HG03025 (cell line): ENCODE measurements around the gene GSX2.

ENCODE experiments used
- ATAC-seq: cut with Tn5 transposase; IDR thresholded peaks from one replicate; pipeline ENCODE4 v1.9.1; 2021; ENCODE audit warnings: mild to moderate bottlenecking, moderate library complexity; ENCODE audit not compliant: unreplicated experiment, low FRiP score

The GSX2 gene

GRCh38 chr4:54076673-54077072 lies 23.3 kb upstream of the GSX2 start:
- ATAC-seq, result no peak

DNA sequence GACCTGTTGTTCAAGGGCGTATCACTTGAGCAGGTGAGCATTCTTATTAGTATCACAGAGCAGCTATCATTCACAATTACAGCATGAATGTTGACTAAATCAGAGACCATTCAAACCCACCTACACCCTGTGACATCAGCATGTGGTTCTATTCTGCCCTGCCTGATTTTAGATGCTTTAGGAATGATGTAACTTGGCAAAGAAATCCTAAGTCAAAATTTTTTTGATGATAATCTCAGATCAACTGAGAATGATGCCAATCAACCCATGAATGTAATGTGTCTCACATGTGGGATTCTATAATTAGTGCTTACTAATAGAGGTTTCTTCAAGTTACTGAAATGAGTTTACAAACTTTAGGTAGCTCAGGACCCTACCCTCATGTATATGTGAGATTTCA lies 22.2 kb upstream of the GSX2 start:
- no peak for ATAC-seq

DNA sequence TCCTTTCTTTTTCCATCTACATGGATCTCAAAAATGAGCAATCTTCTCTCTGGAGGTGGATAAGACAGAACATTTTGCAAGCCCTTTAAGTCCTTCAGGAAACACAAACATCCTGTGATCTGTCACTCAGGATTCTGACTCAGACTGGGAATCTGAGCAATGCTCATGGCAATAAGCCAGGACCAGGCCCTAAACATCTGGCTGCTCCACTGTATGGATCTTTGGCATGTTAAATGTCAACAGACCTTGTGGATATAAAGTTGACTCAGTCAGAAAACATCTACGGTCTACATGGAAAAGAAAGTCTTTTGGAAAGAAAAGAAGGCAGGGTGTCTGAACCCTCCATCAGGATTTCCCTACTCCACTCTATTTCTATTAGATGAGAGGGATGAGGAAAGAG lies 17.8 kb upstream of the GSX2 start:
- no peak for ATAC-seq

DNA sequence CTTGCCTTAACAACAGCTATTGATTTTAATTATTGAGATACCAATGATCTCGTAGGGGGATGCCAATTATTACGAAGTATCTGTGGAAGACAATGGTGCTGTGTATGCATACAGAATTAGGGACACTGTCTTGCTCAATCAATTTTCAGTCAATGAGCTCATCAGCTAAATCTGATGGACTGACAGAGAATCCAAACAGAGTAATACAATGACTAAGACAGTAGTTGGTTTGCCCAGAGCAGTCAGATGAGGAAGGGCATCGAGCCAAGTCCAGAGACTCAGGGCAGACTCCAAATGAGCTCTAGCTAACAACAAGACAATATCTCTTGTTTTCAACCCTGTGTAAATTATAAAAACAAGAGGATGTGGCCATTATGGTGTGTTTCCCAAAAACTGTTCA lies 14.7 kb upstream of the GSX2 start:
- ATAC-seq, result no peak

- ATAC-seq, result no peak
These were observed 10.1 kb upstream of the GSX2 start for GRCh38 chr4:54089875-54090274.

GRCh38 chr4:54090404-54090803 lies 9.6 kb upstream of the GSX2 start:
- ATAC-seq, result no peak

- peak; percentile 63 for ATAC-seq
These were observed 8.9 kb upstream of the GSX2 start for GRCh38 chr4:54090804-54091623.

- peak; percentile 75 for ATAC-seq
These were observed 8.1 kb upstream of the GSX2 start for GRCh38 chr4:54091637-54092404.

DNA sequence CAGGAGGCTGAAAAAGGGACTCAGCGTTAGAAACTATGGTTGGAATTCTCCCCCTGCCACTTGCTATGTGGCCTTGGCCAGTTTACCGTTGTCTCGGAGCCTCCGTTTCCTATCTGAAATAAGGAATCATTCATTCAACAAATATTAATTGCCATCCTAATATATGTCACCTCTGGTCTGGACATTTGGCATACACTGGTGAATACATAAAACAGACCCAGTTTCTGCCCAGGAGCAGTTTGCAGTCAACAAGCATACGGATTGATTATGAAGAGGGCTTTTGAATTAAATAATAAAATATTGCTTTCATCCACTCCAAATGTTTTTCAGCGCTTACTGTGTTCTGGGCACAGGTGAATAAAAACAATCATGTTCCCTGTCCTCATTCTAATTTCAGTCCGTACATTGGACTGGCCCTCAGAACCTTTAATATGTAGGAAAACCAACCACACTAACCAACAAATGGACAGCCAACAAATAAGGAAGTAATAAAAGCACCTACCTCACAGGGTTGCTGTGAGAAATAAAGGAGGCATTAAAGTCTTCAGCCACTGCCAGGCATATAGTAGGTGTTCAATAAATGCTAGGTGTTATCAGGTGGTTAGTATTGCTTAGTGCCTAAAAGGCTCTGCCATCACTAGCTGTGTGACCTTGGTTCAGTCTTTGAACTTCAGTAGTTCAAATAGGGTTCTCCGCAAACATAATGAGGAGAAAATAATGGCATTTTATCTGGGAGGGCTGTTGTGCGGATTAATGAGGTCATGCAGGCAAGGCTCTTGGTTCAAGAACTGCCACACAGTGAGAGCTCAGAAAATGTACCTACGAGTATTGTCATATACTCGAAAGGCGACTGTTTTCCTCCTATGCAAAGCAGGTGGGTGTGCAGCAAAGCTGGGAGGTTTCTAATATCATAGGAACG lies 7.3 kb upstream of the GSX2 start:
- ATAC-seq, result no peak

- no peak for ATAC-seq
These were observed 6.4 kb upstream of the GSX2 start for GRCh38 chr4:54093324-54094240.

DNA sequence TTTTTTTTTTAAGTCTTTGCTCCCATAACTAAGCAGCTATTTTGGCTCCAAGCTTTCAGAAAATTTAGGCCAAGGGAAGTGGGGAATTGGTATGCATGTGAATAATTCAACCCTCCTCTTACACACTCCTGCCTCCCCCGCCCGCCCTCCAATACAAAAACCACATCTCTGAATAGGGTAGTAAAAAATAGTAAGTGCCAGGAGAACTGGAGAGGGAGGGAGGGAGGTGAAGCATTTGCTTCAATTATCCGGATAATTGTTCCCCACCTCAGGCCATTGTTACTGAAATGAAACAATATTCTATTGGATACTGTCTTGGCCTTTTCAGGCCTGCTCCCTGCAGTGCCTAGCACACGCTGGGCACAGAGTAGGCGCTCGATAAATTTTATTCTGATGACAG lies 5.5 kb upstream of the GSX2 start:
- ATAC-seq, result no peak

- ATAC-seq, result no peak
These were observed 4.7 kb upstream of the GSX2 start for GRCh38 chr4:54095110-54095825.

GRCh38 chr4:54096295-54096962 lies 3.5 kb upstream of the GSX2 start:
- ATAC-seq, result no peak

DNA sequence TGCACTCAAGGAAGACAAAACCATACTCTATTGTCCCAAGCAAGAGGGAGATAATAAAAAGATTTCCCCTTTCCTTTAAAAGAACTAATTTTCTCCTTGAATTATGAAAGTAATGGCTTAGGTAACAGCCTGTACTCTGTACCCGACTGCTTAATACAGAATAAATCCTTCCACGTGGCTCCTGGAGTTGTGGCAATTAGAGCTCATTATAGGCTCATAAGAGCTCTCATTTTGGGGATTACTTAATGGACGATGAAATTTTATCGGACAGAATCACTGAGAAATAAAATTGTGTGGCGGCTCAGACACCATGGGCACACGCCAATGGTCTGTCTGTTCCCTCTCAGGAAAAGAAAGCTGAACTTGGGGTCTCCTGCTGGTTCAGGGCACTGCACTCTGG lies 2.8 kb upstream of the GSX2 start:
- ATAC-seq, result no peak

DNA sequence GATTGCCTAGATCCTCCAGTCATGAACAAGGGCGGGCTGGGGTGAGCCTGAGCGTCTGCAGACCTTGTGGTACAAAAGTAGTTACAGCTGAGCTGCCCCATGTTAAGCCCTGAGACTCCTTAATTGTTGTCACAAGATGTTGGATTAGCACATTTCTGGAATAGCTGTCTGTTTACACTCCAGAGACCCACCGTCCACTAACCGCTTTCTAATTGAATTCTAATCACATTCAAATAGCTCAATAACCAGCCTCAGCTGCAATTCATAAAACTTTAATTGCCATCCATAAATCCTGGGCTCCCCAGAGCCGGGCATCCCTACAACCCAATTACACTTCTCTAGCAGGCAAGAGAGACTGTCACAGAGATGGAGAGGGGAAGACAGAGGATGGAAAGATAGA lies 1.6 kb upstream of the GSX2 start:
- no peak for ATAC-seq

GRCh38 chr4:54099287-54099747 lies 646 bp upstream of the GSX2 start:
- no peak for ATAC-seq

DNA sequence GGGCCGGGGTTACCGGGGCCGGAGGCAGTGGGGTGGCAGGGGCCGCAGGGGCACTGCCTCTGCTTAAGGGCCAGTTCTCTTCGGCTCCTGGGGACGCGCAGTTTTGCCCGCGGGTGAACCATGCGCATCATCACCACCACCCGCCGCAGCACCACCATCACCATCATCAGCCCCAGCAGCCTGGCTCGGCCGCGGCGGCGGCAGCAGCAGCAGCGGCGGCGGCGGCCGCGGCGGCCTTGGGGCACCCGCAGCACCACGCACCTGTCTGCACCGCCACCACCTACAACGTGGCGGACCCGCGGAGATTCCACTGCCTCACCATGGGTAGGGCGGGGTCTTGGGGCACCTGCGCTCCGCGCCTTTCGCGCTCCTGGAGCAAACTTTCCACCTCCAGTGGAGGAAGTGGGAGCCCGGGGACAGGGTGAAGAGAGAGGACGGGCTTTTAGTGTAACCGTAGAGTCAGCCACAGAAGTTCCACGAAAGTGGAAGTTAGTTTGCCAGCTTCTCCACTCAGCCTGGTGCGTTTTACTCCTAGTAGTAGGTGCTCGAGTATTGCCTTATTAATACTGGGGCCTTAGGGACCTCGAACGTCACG lies 729 bp downstream of the GSX2 start:
- no peak for ATAC-seq
